Nephron (organoid): ENCODE data around the gene MCF2L.

Source experiments
- H3K27ac Mint-ChIP-seq, 3 experiments: 2 replicates each; pipeline ENCODE4 v1.8.0; 2020; ENCODE audit warnings: mixed read lengths in 3 of 3, mild to moderate bottlenecking in 2 of 3, moderate library complexity in 1 of 3
- H3K27me3 Mint-ChIP-seq: 2 replicates; pipeline ENCODE4 v1.8.0; 2021; ENCODE audit warnings: low read depth, mild to moderate bottlenecking, moderate library complexity, mixed read lengths
- H3K36me3 Mint-ChIP-seq: 2 replicates; pipeline ENCODE4 v1.8.0; 2020; ENCODE audit warnings: low read depth, mixed read lengths
- H3K4me1 Mint-ChIP-seq: 2 replicates; pipeline ENCODE4 v1.8.0; 2020; ENCODE audit warnings: mixed read lengths
- H3K4me3 Mint-ChIP-seq, 3 experiments: 2 replicates each; pipeline ENCODE4 v1.8.0; 2020; ENCODE audit warnings: mild to moderate bottlenecking in 3 of 3, mixed read lengths in 3 of 3, moderate library complexity in 2 of 3
- H3K9me3 Mint-ChIP-seq: 2 replicates; pipeline ENCODE4 v1.8.0; 2020; ENCODE audit warnings: mixed read lengths
- CTCF ChIP-seq, 3 experiments: fragments of 200-600 bp; sonication (generic); IDR thresholded peaks; one replicate each; pipeline ENCODE4 v1.5.0; 2021; ENCODE audit warnings: antibody characterized with exemption in 3 of 3; ENCODE audit not compliant: unreplicated experiment in 3 of 3

Gene MCF2L

GRCh38 chr13:113032291-113032690 lies 63.3 kb downstream of the MCF2L start:
- H3K4me1 Mint-ChIP-seq, result peaks cover 4% of the 10 kb centered on the region
- no peak for TF ChIP-seq CTCF (IDR thresholded peaks at IDR 0.05; ENCODE audit: unreplicated experiment in 3 of 3)
- peaks cover 8% of the 10 kb centered on the region for H3K36me3 Mint-ChIP-seq
- no peak overlapping the region for H3K27ac Mint-ChIP-seq
- no peak overlapping the region for H3K4me3 Mint-ChIP-seq
- no peaks in the 10 kb centered on the region for H3K27me3 Mint-ChIP-seq
- peaks cover 4% of the 10 kb centered on the region for H3K9me3 Mint-ChIP-seq

- Mint-ChIP-seq H3K4me1 (peaks cover 4% of the 10 kb centered on the region), H3K9me3 (peaks cover 11% of the 10 kb centered on the region), H3K4me3 (no peak overlapping the region), H3K27ac (no peak overlapping the region), H3K27me3 (no peaks in the 10 kb centered on the region), H3K36me3 (peaks cover 15% of the 10 kb centered on the region)
- TF ChIP-seq CTCF (IDR thresholded peaks at IDR 0.05; ENCODE audit: unreplicated experiment in 3 of 3), result no peak
Measured at GRCh38 chr13:113033054-113033850, 64.2 kb downstream of the MCF2L start.

- Mint-ChIP-seq H3K36me3 (peaks cover 19% of the 10 kb centered on the region), H3K4me3 (no peak overlapping the region), H3K9me3 (peaks cover 11% of the 10 kb centered on the region), H3K4me1 (peaks cover 4% of the 10 kb centered on the region), H3K27ac (peak overlapping the region in 1 of 3 experiments; percentile 42), H3K27me3 (no peaks in the 10 kb centered on the region)
- TF ChIP-seq CTCF (IDR thresholded peaks at IDR 0.05; ENCODE audit: unreplicated experiment in 3 of 3), result peak; percentile 57 to 65 (median 61)
Measured at GRCh38 chr13:113034451-113035212, 65.6 kb downstream of the MCF2L start.

GRCh38 chr13:113035213-113035800 lies 66.3 kb downstream of the MCF2L start:
- Mint-ChIP-seq H3K4me1 (peaks cover 4% of the 10 kb centered on the region), H3K36me3 (peaks cover 19% of the 10 kb centered on the region), H3K4me3 (no peak overlapping the region), H3K27me3 (no peaks in the 10 kb centered on the region), H3K27ac (peak overlapping the region in 1 of 3 experiments; percentile 42), H3K9me3 (peaks cover 11% of the 10 kb centered on the region)
- no peak for TF ChIP-seq CTCF (IDR thresholded peaks at IDR 0.05; ENCODE audit: unreplicated experiment in 3 of 3)

GRCh38 chr13:113036401-113036800 lies 67.4 kb downstream of the MCF2L start:
- Mint-ChIP-seq H3K27me3 (no peaks in the 10 kb centered on the region), H3K9me3 (peaks cover 11% of the 10 kb centered on the region), H3K36me3 (peaks cover 19% of the 10 kb centered on the region), H3K4me3 (no peak overlapping the region), H3K27ac (no peak overlapping the region), H3K4me1 (peaks cover 4% of the 10 kb centered on the region)
- TF ChIP-seq CTCF (IDR thresholded peaks at IDR 0.05; ENCODE audit: unreplicated experiment in 3 of 3), result no peak
